GM23338 (cell line): ENCODE measurements around the gene SAMD4A.

Experiments used
- CREB1 ChIP-seq: fragments of 250-450 bp; sonication (Bioruptor Pico); IDR thresholded peaks from 2 replicates; pipeline ENCODE4 v1.5.0; 2020; ENCODE audit warnings: low read depth, mild to moderate bottlenecking, moderate library complexity
- EZH2phosphoT487 ChIP-seq: fragments of 200-600 bp; sonication (generic); IDR thresholded peaks from one replicate; pipeline ENCODE4 v1.8.1; 2018; ENCODE audit warnings: antibody characterized with exemption; ENCODE audit not compliant: unreplicated experiment
- NANOG ChIP-seq: IDR thresholded peaks from 2 replicates; pipeline ENCODE4 v1.6.1; 2016; ENCODE audit warnings: antibody characterized with exemption, borderline replicate concordance
- POLR2AphosphoS5 ChIP-seq: IDR thresholded peaks from 2 replicates; pipeline ENCODE4 v1.6.1; 2016; ENCODE audit warnings: antibody characterized with exemption, low read depth
- ZNF114 ChIP-seq: fragments of 250-450 bp; sonication (Bioruptor Pico); IDR thresholded peaks from 2 replicates; pipeline ENCODE4 v1.5.0; 2020; ENCODE audit warnings: mild to moderate bottlenecking, moderate library complexity
- TF ChIP-seq, protein P1 (sequence below), 2 experiments: fragments of 200-600 bp in 1 of 2; sonication (generic) in 1 of 2; conservative IDR thresholded peaks; 2 replicates each; pipeline versions ENCODE4 v1.5.1 to v1.6.1; 2016 to 2017; ENCODE audit warnings: antibody characterized with exemption in 2 of 2, low read depth in 2 of 2, mild to moderate bottlenecking in 2 of 2, moderate library complexity in 1 of 2

GRCh38 chr14:54699735-54700134 lies 132.8 kb downstream of the SAMD4A start:
- TF ChIP-seq, protein P1, sequence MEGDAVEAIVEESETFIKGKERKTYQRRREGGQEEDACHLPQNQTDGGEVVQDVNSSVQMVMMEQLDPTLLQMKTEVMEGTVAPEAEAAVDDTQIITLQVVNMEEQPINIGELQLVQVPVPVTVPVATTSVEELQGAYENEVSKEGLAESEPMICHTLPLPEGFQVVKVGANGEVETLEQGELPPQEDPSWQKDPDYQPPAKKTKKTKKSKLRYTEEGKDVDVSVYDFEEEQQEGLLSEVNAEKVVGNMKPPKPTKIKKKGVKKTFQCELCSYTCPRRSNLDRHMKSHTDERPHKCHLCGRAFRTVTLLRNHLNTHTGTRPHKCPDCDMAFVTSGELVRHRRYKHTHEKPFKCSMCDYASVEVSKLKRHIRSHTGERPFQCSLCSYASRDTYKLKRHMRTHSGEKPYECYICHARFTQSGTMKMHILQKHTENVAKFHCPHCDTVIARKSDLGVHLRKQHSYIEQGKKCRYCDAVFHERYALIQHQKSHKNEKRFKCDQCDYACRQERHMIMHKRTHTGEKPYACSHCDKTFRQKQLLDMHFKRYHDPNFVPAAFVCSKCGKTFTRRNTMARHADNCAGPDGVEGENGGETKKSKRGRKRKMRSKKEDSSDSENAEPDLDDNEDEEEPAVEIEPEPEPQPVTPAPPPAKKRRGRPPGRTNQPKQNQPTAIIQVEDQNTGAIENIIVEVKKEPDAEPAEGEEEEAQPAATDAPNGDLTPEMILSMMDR (conservative IDR thresholded peaks at IDR 0.05; ENCODE audit: low read depth in 2 of 2), result no peak
- TF ChIP-seq POLR2AphosphoS5 (no peak), EZH2phosphoT487 (no peak), CREB1 (CRISPR knock-in tag) (no peak), ZNF114 (no peak), NANOG (no peak)
